ENCODE results near the gene KRT4.

DNA sequence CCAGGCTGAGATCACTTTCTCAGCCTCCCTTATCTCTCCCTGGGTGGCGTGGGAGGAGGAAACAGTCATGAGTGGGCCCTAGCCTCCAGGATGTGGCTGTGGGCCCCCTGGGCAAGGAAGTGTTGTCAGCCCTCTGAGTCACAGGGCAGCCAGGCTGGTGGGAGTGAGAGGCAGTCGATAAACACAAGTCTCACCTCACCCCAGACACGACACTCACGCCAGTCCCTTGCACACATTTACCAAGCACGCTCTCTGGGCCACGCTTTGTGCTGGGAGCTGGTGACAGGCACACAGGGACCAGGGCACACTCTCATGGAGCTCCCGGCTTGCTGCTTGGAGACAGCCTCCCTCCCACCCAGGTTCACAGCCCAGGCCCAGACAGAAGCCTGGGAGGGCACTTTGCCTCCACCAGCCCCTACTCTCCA is 22.1 kb upstream of the KRT4 start:
- TF ChIP-seq, protein P1, sequence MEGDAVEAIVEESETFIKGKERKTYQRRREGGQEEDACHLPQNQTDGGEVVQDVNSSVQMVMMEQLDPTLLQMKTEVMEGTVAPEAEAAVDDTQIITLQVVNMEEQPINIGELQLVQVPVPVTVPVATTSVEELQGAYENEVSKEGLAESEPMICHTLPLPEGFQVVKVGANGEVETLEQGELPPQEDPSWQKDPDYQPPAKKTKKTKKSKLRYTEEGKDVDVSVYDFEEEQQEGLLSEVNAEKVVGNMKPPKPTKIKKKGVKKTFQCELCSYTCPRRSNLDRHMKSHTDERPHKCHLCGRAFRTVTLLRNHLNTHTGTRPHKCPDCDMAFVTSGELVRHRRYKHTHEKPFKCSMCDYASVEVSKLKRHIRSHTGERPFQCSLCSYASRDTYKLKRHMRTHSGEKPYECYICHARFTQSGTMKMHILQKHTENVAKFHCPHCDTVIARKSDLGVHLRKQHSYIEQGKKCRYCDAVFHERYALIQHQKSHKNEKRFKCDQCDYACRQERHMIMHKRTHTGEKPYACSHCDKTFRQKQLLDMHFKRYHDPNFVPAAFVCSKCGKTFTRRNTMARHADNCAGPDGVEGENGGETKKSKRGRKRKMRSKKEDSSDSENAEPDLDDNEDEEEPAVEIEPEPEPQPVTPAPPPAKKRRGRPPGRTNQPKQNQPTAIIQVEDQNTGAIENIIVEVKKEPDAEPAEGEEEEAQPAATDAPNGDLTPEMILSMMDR (IDR thresholded peaks at IDR 0.05), result no peak
- no peak for TF ChIP-seq EZH2 (IDR thresholded peaks at IDR 0.05)

All from neural progenitor cell (in vitro differentiated cells).